IMR-90 (cell line): ENCODE results near the gene MRTO4. TPM values are rescaled to one million over a fixed set of nuclear protein-coding genes. Genes with fewer than 3 reads are reported as not detected.

Source experiments
- ATAC-seq: fragments of 200-7000 bp; cut with Tn5 transposase; 2 replicates; pipeline ENCODE4 v1.9.1; 2020; ENCODE audit warnings: low read depth, mild to moderate bottlenecking, moderate library complexity
- BruUV-seq: library from RNA; stranded (reverse); fragments of 400-500 nt; replicated peaks from 2 replicates; lab custom pipeline; 2021; lab: Mats Ljungman, UMichigan
- CTCF ChIA-PET: fragments of 300-600 bp; formaldehyde crosslinking; extraction: SDS; loops from one replicate; lab custom pipeline; 2021; ENCODE audit warnings: antibody characterized with exemption; lab: Yijun Ruan, JAX
- POLR2A ChIA-PET: fragments of 300-600 bp; sonication (Branson Sonifier 250); formaldehyde crosslinking; loops from one replicate; lab custom pipeline; 2022; ENCODE audit warnings: antibody characterized with exemption; ENCODE audit not compliant: unreplicated experiment; lab: Charles Lee
- DNase-seq: peaks from one replicate; pipeline ENCODE4 v3.0.0; 2013
- H2AFZ ChIP-seq: replicated peaks from 2 replicates; pipeline ENCODE3; 2013; ENCODE audit warnings: low read length, mild to moderate bottlenecking; ENCODE audit not compliant: poor library complexity
- H2AK5ac ChIP-seq: 2 replicates; pipeline ENCODE4 v1.6.1; 2013; ENCODE audit warnings: low read depth, low read length, inconsistent platforms
- H2AK9ac ChIP-seq: replicated peaks from 2 replicates; pipeline ENCODE3; 2013; ENCODE audit warnings: mild to moderate bottlenecking, low read depth, low read length, moderate library complexity; ENCODE audit not compliant: poor library complexity
- H2BK120ac ChIP-seq: 2 replicates; pipeline ENCODE4 v1.6.1; 2013; ENCODE audit warnings: low read depth, low read length, inconsistent platforms
- H2BK15ac ChIP-seq: 3 replicates; pipeline ENCODE4 v1.6.1; 2013; ENCODE audit warnings: low read depth, low read length, inconsistent platforms
- H2BK20ac ChIP-seq: 2 replicates; pipeline ENCODE4 v1.6.1; 2013; ENCODE audit warnings: low read depth, mild to moderate bottlenecking, inconsistent platforms, low read length, moderate library complexity
- H2BK5ac ChIP-seq: 2 replicates; pipeline ENCODE4 v1.6.1; 2013; ENCODE audit warnings: mild to moderate bottlenecking, low read depth, low read length, inconsistent platforms; ENCODE audit not compliant: poor library complexity, severe bottlenecking
- H3K14ac ChIP-seq: replicated peaks from 2 replicates; pipeline ENCODE4 v1.6.1; 2013; ENCODE audit warnings: low read depth, low read length, inconsistent platforms
- H3K18ac ChIP-seq: 2 replicates; pipeline ENCODE4 v1.6.1; 2013; ENCODE audit warnings: low read depth, low read length, control low read depth
- H3K23ac ChIP-seq: 2 replicates; pipeline ENCODE4 v1.6.1; 2013; ENCODE audit warnings: low read depth, low read length, inconsistent platforms
- H3K27ac ChIP-seq: 2 replicates; pipeline ENCODE4 v1.5.1; 2013; ENCODE audit warnings: mild to moderate bottlenecking, control low read depth, low read length; ENCODE audit not compliant: insufficient read depth
- H3K27me3 ChIP-seq: 2 replicates; pipeline ENCODE4 v1.6.1; 2013; ENCODE audit warnings: low read length; ENCODE audit not compliant: control insufficient read depth, insufficient read depth
- H3K36me3 ChIP-seq: 2 replicates; pipeline ENCODE4 v1.6.1; 2013; ENCODE audit warnings: low read length, mixed read lengths; ENCODE audit not compliant: control insufficient read depth, insufficient read depth
- H3K4ac ChIP-seq: 2 replicates; pipeline ENCODE4 v1.6.1; 2013; ENCODE audit warnings: low read depth, low read length, inconsistent platforms
- H3K4me1 ChIP-seq: 2 replicates; pipeline ENCODE4 v1.6.1; 2013; ENCODE audit warnings: low read length, mixed read lengths; ENCODE audit not compliant: control insufficient read depth, insufficient read depth
- H3K4me2 ChIP-seq: 2 replicates; pipeline ENCODE4 v1.6.1; 2013; ENCODE audit warnings: low read depth, mild to moderate bottlenecking, control low read depth, low read length, moderate library complexity
- H3K4me3 ChIP-seq: 2 replicates; pipeline ENCODE4 v1.5.1; 2013; ENCODE audit warnings: low read depth, mild to moderate bottlenecking, control low read depth, low read length, moderate library complexity; ENCODE audit not compliant: insufficient read depth
- H3K56ac ChIP-seq: 2 replicates; pipeline ENCODE4 v1.6.1; 2013; ENCODE audit warnings: low read length, inconsistent platforms; ENCODE audit not compliant: insufficient read depth; ENCODE audit errors: extremely low read depth
- H3K79me1 ChIP-seq, 2 experiments: 2 replicates each; pipeline ENCODE4 v1.6.1; 2013; ENCODE audit warnings: low read length in 2 of 2, inconsistent platforms in 1 of 2, low read depth in 1 of 2
- H3K9ac ChIP-seq: 2 replicates; pipeline ENCODE4 v1.6.1; 2013; ENCODE audit warnings: low read depth, low read length, control low read depth
- H3K9me1 ChIP-seq: 2 replicates; pipeline ENCODE4 v1.6.1; 2013; ENCODE audit warnings: low read length, inconsistent platforms; ENCODE audit not compliant: insufficient read depth
- H3K9me3 ChIP-seq: 2 replicates; pipeline ENCODE4 v1.6.1; 2013; ENCODE audit warnings: low read length; ENCODE audit not compliant: control insufficient read depth, insufficient read depth
- H4K20me1 ChIP-seq: 2 replicates; pipeline ENCODE4 v1.6.1; 2013; ENCODE audit warnings: low read length, inconsistent platforms; ENCODE audit not compliant: insufficient read depth
- H4K5ac ChIP-seq: 2 replicates; pipeline ENCODE4 v1.6.1; 2013; ENCODE audit warnings: mild to moderate bottlenecking, low read depth, low read length, control low read depth
- H4K8ac ChIP-seq, 2 experiments: 2 replicates each; pipeline ENCODE4 v1.6.1; 2013; ENCODE audit warnings: low read depth in 2 of 2, low read length in 2 of 2, control low read depth in 1 of 2, inconsistent platforms in 1 of 2
- H4K91ac ChIP-seq: 2 replicates; pipeline ENCODE4 v1.6.1; 2013; ENCODE audit warnings: low read depth, low read length, inconsistent platforms; ENCODE audit not compliant: insufficient read depth
- BHLHE40 ChIP-seq: fragments of 150-350 bp; IDR thresholded peaks from 2 replicates; pipeline ENCODE4 v1.6.1; 2016; ENCODE audit warnings: mild to moderate bottlenecking, low read depth, low read length
- MXI1 ChIP-seq: IDR thresholded peaks from 2 replicates; pipeline ENCODE4 v1.6.1; 2012; ENCODE audit warnings: low read depth, mild to moderate bottlenecking, low read length, moderate library complexity, borderline replicate concordance
- WGBS, 2 experiments: methylation state at CpG; one replicate each; pipeline versions ENCODE4 v1.1.5 to v1.1.7; 2013; ENCODE audit warnings: missing lambda C conversion rate in 2 of 2; ENCODE audit not compliant: insufficient read length in 1 of 2; ENCODE audit errors: extremely low coverage in 2 of 2; 5-methylcytosine and 5-hydroxymethylcytosine counted together
- dilution Hi-C: fragments of 300-500 bp; cut with HindIII; formaldehyde crosslinking; loops from one replicate; pipeline ENCODE4 v1.14.3; 2018; ENCODE audit warnings: low sequenced_read_pairs; ENCODE audit not compliant: unreplicated experiment
- in situ Hi-C: fragments of 300-500 bp; cut with MboI; formaldehyde crosslinking; loops from 3 replicates; pipeline ENCODE4 v1.14.3; 2019; ENCODE audit warnings: low sequenced_read_pairs, inconsistent platforms, mixed read lengths
- intact Hi-C: fragments of 100-400 bp; cut with micrococcal nuclease; formaldehyde crosslinking; loops from 2 replicates; pipeline ENCODE4 v1.10.0; 2022
- polyA plus RNA-seq, 3 experiments: library from polyadenylated mRNA; depleted of rRNA; stranded (reverse); fragments of >200 nt; gene quantifications; 2 replicates each; pipeline ENCODE4 v1.2.3, GENCODE V29; 2012; ENCODE audit warnings: low replicate concordance in 1 of 3
- total RNA-seq: library from RNA; depleted of rRNA; stranded (reverse); fragments of >200 nt; gene quantifications from 2 replicates; pipeline ENCODE4 v1.2.3, GENCODE V29; 2012

MRTO4 gene
- total and polyA plus RNA-seq, 2 of the 4 experiments (the other 2 are of a cell fraction): 48.0 to 58.1 TPM

DNA sequence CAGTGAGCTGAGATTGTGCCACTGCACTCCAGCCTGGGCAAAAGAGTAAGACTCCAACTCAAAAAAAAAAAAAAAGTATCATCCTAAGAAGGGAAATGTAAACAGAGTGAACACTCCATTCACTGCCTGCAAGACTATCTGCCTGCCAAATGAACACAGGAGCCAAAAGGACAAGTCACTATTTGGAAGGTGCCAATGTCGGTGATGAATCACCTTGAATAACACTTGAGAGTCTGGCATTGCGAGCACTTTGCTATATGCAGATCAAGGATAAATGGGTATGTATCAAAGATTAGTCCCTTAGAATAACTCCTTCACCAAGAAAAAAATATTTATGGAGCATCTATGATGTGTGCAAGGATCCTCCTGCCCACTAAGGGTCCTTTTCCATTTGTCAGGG is 48.2 kb upstream of the MRTO4 start:
- peak; percentile 33 for ATAC-seq
- Histone ChIP-seq H2AFZ (no peak overlapping the region), H2BK15ac (no peak overlapping the region), H2BK20ac (no peak overlapping the region), H3K36me3 (peaks cover 22% of the 10 kb centered on the region), H2BK120ac (no peak overlapping the region), H3K23ac (no peak overlapping the region), H2AK5ac (no peak overlapping the region), H3K27me3 (no peaks in the 10 kb centered on the region), H4K91ac (no peak overlapping the region), H3K4me3 (no peak overlapping the region), H3K9me3 (no peaks in the 10 kb centered on the region), H3K4ac (no peak overlapping the region), H4K8ac (no peak overlapping the region), H3K27ac (no peak overlapping the region), H4K5ac (no peak overlapping the region), H4K20me1 (peaks cover 99% of the 10 kb centered on the region), H2AK9ac (no peak overlapping the region), H3K79me1 (peaks cover 8 to 72% of the 10 kb centered on the region in 2 experiments), H3K9me1 (peaks cover 19% of the 10 kb centered on the region), H3K14ac (no peak overlapping the region), H3K56ac (no peak overlapping the region), H3K4me1 (peaks cover 16% of the 10 kb centered on the region), H3K9ac (no peak overlapping the region), H3K4me2 (no peak overlapping the region), H2BK5ac (no peak overlapping the region), H3K18ac (no peak overlapping the region)
- WGBS, 2 experiments: no CpG with 5 or more reads among the region's 2 CpGs
- intact Hi-C loops: no loop called here
- no peak for TF ChIP-seq MXI1
- 0 out of 2 replicates have a peak, but pooled peaks have one; percentile 13 for TF ChIP-seq BHLHE40
- DNase-seq: peak; percentile 85
- BruUV-seq: no TSS peak
- in situ Hi-C loops: no loop called here
- ChIA-PET POLR2A (no interaction called here), CTCF (no interaction called here)
- dilution Hi-C loops: no loop called here
